ENCODE data around the gene PPP2R5E.
A peak's percentile ranks its signal among the peaks of the same experiment; 100 is the strongest.

Gene PPP2R5E

GRCh38 chr14:63472986-63473788 lies 70.0 kb downstream of the PPP2R5E start:
- peak in 1 of 2 experiments; percentile 19 for DNase-seq (ENCODE audit: low read depth in 2 of 2)

- peak; percentile 45 to 49 for DNase-seq (ENCODE audit: low read depth in 2 of 2)
These were observed 72.0 kb downstream of the PPP2R5E start for GRCh38 chr14:63470962-63471793.

- DNase-seq (ENCODE audit: low read depth in 2 of 2), result no peak
These were observed 74.9 kb downstream of the PPP2R5E start for GRCh38 chr14:63468294-63468693.

GRCh38 chr14:63467440-63468072 lies 75.6 kb downstream of the PPP2R5E start:
- DNase-seq (ENCODE audit: low read depth in 2 of 2), result no peak

GRCh38 chr14:63465347-63465746 lies 77.8 kb downstream of the PPP2R5E start:
- DNase-seq (ENCODE audit: low read depth in 2 of 2), result no peak

- DNase-seq (ENCODE audit: low read depth in 2 of 2), result no peak
These were observed 82.4 kb downstream of the PPP2R5E start for GRCh38 chr14:63460680-63461369.

GRCh38 chr14:63459738-63460137 lies 83.4 kb downstream of the PPP2R5E start:
- DNase-seq (ENCODE audit: low read depth in 2 of 2), result no peak

GRCh38 chr14:63457498-63457897 lies 85.7 kb downstream of the PPP2R5E start:
- no peak for DNase-seq (ENCODE audit: low read depth in 2 of 2)

- peak; percentile 5 to 6 for DNase-seq (ENCODE audit: low read depth in 2 of 2)
These were observed 88.1 kb downstream of the PPP2R5E start for GRCh38 chr14:63454863-63455622.

GRCh38 chr14:63454436-63454835 lies 88.7 kb downstream of the PPP2R5E start:
- no peak for DNase-seq (ENCODE audit: low read depth in 2 of 2)

GRCh38 chr14:63453443-63453936 lies 89.7 kb downstream of the PPP2R5E start:
- no peak for DNase-seq (ENCODE audit: low read depth in 2 of 2)

GRCh38 chr14:63452796-63453195 lies 90.4 kb downstream of the PPP2R5E start:
- DNase-seq (ENCODE audit: low read depth in 2 of 2), result no peak

GRCh38 chr14:63448841-63449240 lies 94.3 kb downstream of the PPP2R5E start:
- no peak for DNase-seq (ENCODE audit: low read depth in 2 of 2)

- no peak for DNase-seq (ENCODE audit: low read depth in 2 of 2)
These were observed 98.6 kb downstream of the PPP2R5E start for GRCh38 chr14:63444588-63444987.

GRCh38 chr14:63443988-63444387 lies 99.2 kb downstream of the PPP2R5E start:
- DNase-seq (ENCODE audit: low read depth in 2 of 2), result no peak

- DNase-seq (ENCODE audit: low read depth in 2 of 2), result no peak
These were observed 99.8 kb downstream of the PPP2R5E start for GRCh38 chr14:63443361-63443760.

- peak; percentile 94 to 95 for DNase-seq (ENCODE audit: low read depth in 2 of 2)
These were observed 105.0 kb downstream of the PPP2R5E start for GRCh38 chr14:63438065-63438757.

GRCh38 chr14:63436286-63437098 lies 106.7 kb downstream of the PPP2R5E start:
- DNase-seq (ENCODE audit: low read depth in 2 of 2), result no peak

GRCh38 chr14:63435838-63436237 lies 107.3 kb downstream of the PPP2R5E start:
- DNase-seq (ENCODE audit: low read depth in 2 of 2), result peak; percentile 29 to 31
